HG02870 (cell line): ENCODE results near the gene OR1F1.
"Not testable (repeated sequence)": the region's sequence is repeated elsewhere in the genome, so short reads cannot be mapped to it uniquely, and the experiment has no call there.

Source experiments
- ATAC-seq: cut with Tn5 transposase; IDR thresholded peaks from one replicate; pipeline ENCODE4 v1.9.1; 2021; ENCODE audit warnings: mild to moderate bottlenecking, moderate library complexity; ENCODE audit not compliant: unreplicated experiment

The OR1F1 gene

DNA sequence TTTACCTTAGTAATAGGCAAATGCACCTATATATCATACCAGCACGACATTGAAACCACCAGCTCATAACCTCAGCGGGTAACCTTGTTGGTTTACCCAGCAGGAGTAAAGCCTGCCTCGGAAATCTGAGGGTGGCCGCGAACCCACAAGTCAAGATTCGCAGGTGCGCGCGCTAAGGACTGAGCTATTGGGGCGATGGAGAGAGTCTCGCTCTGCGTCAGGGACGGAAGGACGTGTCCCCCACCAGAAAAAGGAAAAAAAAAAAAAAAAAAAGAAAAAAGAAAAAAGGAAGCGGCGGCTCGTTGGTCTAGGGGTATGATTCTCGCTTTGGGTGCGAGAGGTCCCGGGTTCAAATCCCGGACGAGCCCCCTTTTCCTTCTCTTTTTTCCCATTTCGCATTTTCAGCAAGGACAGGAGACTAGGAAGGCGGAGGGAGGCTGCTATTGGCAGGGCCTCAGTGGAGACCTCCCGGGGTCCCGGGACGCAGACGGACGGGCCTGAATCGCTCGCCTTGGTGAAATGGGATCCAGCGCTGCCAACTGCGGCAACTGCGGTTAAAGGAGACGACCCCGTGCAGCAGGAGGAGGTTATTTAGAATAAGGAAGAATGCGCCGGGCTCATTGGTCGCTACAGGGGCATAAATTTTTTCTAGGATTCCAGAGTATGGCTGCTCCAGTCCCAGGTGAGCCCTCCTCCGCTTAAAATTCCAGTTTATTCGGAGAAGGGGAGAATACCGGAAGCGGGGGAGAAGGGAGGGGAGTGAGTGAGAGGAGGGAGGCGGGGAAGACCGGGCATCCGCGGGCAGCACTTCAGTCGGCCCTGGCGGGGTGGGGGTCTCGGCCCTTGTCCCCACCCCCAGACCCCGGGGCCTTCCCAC is at the start of gene OR1F1:
Gene OR1F1, plus strand, starts transcription at position 407 of the 877 bp plus-strand sequence.
- no peak for ATAC-seq

DNA sequence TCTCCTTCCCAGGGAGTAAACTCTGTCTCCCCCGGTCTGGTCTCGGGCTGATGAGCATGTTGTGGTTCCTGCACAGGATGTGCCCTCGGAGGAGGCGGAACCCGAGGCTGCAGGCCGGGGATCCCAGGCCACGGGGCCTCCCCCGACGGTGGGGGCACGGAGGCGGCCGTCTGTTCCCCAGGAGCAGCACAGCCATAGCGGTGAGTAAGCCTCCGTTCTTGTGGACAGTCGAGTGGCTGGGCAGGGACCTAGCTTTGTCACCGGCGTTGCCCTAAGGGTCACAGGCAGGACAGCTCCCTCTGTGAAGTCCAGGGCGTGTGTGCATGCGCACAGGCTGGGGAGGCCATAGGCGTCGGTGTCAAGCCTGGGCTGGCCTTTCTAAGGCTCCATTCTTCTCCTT is 49.7 kb upstream of the OR1F1 start:
- ATAC-seq, result no peak

GRCh38 chr16:3138823-3139426 is 49.1 kb upstream of the OR1F1 start:
- no peak for ATAC-seq

GRCh38 chr16:3139561-3139960 is 48.4 kb upstream of the OR1F1 start:
- not testable (repeated sequence) for ATAC-seq

DNA sequence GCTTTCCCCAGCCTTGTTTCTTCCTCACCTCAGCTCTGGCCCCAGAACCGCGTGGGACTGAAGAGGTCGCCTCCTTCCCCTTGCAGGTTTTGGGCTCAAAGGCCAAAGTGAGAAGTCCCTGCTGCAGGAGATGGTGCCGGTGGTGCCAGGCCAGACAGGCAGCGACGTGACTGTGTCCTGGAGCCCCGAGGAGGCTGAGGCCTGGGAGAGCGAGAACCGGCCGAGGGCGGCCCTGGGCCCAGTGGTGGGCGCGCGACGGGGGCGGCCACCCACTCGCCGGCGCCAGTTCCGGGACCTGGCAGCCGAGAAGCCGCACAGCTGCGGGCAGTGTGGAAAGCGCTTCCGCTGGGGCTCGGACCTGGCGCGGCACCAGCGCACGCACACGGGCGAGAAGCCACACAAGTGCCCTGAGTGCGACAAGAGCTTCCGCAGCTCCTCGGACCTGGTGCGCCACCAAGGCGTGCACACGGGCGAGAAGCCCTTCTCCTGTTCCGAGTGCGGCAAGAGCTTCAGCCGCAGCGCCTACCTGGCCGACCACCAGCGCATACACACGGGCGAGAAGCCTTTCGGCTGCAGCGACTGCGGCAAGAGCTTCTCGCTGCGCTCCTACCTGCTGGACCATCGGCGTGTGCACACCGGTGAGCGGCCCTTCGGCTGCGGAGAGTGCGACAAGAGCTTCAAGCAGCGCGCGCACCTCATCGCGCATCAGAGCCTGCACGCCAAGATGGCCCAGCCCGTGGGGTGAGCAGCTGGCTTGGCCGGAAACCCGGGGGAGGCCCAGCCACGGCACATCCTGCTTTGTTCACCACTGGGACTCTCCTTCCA is 47.2 kb upstream of the OR1F1 start:
- no peak for ATAC-seq

DNA sequence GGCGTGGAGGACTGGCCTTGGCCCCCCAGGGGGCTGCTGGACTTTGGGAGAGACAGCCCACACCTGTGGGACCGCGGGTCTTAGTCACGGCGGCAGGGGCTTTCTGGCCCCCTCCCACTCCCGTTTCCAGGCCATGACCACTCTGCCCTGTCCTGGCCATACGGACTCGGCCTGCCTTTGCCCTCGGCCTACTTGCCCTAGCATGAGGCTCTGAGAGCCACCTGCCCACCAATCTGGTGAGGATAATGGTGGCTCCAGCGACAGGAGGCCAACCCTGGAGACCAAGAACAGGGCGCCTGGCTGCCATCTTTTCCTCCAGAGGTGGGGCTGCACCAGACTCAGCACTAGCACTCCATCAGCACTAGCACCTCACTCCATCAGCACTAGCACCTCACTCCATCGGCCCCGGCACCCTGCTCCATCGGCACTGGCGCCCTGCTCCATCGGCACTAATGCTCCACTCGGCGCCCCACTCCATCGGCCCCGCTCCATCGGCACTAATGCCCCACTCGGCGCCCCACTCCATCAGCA is 46.2 kb upstream of the OR1F1 start:
- ATAC-seq, result no peak

DNA sequence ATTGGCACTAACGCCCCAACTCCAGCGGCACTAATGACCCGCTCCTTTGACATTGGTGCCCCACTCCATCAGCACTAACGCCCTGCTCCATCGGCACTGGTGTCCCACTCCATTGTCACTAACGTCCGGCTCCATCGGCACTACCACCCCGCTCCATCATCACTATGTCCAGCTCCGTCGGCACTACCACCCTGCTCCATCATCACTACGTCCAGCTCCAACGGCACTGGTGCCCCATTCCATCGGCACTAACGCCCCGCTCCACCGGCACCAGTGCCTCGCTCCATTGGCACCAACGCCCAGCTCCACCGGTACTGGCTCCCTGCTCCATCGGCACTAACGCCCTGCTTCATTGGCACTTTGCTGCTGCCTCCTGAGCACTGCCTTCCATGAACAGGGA is 45.7 kb upstream of the OR1F1 start:
- no peak for ATAC-seq

DNA sequence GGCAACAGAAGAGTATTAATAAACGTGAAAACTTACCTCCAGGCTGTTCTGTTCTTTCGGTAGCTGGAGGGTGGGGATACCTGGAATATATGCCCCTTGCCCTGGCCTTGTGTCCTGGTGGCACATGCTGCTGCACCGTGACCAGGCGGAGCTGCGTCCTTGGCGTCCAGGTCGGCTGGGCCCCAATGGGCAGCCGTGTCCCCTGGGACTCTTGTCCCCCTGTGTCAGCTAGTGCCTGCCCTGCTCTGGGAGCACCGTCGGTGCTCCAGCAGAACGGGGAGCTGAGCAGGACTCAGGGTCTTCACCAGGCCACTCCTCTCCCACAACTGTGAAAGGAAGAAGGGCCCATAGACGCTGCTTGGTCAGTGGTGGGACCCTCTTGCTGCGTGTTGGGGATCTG is 45.2 kb upstream of the OR1F1 start:
- ATAC-seq, result no peak

DNA sequence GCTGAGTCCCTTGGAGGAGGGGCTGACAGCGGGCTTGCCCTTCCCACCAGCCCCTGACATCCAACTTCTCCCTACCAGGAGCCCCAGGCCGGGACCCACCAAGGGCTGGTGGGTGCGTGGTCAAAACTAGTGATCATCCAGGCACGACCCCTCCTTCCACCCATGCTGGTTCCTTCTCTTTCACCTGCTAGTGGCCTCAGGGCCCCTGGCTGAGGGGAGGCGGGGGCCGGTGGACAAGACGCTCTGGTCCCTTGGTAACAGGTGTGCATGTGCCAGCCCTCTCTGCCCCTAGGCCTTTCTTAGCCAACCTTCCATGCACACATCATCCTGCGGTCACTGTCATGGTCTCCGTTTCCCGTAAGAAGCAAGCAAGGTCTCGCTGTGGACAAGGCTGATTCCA is 44.8 kb upstream of the OR1F1 start:
- ATAC-seq, result no peak

DNA sequence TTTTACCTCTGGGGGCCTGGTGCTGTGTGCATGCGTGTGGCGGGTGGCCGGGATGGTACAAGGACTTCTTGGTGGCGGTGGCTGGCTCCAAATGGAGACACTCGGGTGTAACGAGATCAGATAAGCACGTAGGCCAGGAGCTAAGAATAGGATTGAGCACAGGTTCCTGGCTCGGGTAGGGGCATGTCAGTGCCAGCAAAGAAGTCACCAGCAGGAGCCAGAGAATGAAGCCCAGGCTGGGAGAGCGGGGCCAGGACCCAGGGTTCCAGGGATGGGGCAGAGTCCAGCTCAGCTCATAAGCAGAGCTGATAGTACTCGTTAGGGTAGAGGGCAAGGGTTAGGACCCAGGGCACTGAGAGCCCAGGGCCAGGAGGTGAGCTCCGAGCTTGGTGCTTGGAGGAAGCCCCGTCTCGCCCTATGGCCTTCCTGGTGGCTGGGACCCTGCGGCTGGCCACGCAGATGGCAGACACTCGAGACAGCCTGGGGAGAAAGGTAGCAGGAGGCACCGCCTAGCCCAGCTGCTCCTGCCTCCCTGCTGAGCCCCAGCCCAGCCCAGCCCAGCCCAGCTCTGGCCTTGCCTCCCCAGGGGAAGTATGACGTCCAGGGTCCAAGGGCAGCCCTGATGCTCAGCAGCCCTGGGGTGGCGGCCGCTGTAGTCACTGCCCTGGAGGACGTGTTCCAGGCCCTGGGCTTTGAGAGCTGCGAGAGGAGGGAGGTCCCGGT is 44.2 kb upstream of the OR1F1 start:
- ATAC-seq, result no peak

DNA sequence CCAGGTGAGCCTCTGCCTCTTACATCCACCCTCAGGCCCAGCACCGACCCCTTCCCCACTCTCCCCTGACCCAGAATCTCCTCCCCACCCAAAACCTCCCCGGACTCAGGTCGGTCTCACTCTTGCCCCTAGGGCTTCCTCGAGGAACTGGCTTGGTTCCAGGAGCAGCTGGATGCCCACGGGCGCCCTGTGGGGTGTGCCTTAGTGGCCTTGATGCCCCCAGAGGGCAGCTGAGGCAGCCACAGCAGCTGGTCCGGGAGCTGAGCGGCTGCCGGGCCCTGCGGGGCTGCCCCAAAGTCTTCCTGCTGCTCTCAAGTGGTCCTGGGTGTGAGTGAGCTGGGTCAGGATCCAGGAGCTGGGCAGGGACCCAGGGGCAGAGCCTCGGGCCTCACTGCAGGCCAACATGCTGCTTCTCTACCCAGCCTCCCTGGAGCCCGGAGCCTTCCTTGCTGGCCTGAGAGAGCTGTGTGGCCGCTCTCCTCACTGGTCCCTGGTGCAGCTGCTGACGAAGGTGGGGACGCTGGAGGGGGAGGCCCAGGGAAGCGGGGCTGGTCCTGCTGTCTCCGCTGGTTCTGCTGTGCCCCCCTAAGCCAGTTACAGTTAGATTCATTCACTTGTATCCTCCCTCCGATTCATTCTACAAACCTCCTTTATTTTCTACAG is 43.6 kb upstream of the OR1F1 start:
- ATAC-seq, result no peak

GRCh38 chr16:3145151-3145550 is 42.9 kb upstream of the OR1F1 start:
- no peak for ATAC-seq

GRCh38 chr16:3145660-3146059 is 42.3 kb upstream of the OR1F1 start:
- no peak for ATAC-seq

GRCh38 chr16:3147046-3147756 is 40.8 kb upstream of the OR1F1 start:
- ATAC-seq, result no peak

DNA sequence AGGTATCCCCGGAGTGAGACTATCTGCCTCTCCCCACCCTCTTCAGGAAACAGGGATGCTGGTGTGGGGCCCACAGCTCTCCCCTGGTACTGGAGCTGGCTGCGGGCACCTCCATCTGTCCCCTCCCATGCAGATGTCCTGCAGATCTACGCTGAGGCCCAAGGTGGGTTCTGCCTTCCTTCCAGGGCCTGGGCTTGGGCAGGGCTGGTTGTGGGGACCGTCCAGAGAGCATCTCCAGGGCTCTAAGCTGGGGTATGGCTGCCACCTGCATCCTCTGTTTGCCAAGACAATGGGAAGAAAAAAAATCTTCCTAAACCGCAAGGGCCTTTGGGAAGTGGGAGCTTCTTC is 40.3 kb upstream of the OR1F1 start:
- ATAC-seq, result no peak

GRCh38 chr16:3148256-3149192 is 39.5 kb upstream of the OR1F1 start:
- ATAC-seq, result no peak

GRCh38 chr16:3149193-3149530 is 38.8 kb upstream of the OR1F1 start:
- no peak for ATAC-seq

DNA sequence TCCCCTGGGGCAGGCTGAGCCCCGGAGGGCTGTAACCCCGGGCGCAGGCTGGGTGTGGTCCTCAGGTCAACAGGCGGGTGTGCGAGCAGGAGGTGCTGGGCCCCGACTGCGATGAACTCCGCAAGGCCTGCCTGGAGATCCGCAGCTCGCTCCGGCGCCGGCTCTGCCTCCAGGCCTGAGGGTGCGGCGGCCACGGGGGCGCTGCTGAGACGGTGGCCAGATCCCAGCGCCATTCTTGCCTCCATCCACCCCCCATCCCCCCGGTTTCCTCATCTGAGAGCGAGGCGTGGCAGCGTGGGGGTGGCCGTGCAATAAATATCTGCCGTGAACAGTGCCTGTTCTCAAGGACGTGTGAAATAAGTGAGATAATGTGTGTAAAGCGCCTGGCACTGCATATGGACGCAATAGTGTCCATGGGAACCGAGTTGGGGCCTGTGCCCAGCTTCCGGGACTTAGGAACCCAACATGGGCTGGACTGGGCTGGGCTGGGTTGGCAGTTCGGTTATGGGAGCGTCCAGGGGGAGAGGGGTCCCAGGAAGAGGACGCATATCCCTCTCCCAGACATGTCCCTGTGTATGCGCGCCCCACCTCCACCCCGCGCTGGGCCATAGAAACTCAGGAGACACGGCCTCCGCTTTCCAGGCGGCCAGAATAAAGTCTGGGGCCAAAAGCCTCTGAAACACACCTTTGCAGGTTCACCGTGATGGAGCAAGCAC is 38.2 kb upstream of the OR1F1 start:
- peak; percentile 3 for ATAC-seq
